T-cell (primary cell): ENCODE data around the gene TOPBP1. TPM values are rescaled to one million over a fixed set of nuclear protein-coding genes. Genes with fewer than 3 reads are reported as not detected.
"Not testable (repeated sequence)": the region's sequence is repeated elsewhere in the genome, so short reads cannot be mapped to it uniquely, and the experiment has no call there.

Source experiments
- ATAC-seq, 4 experiments: fragments of 200-7000 bp in 3 of 4; fragments of 150-1000 bp in 1 of 4; cut with Tn5 transposase; replicated peaks in 1 of 4; 1 replicate in 3 of 4; 2 replicates in 1 of 4; pipeline ENCODE4 v1.10.0; 2021; ENCODE audit warnings: moderate library complexity in 3 of 4, mild to moderate bottlenecking in 2 of 4, moderate number of reproducible peaks in 1 of 4
- CTCF ChIA-PET, 2 donors: fragments of 300-600 bp; sonication (Branson Sonifier 250); formaldehyde crosslinking; loops; one replicate each; lab custom pipeline; 2022; ENCODE audit warnings: antibody characterized with exemption in 2 of 2; lab: Charles Lee
- POLR2A ChIA-PET, 2 donors: fragments of 300-600 bp; sonication (Branson Sonifier 250); formaldehyde crosslinking; loops; one replicate each; lab custom pipeline; 2022; ENCODE audit warnings: antibody characterized with exemption in 2 of 2; lab: Charles Lee
- DNase-seq, 35 experiments: peaks; one replicate each; pipeline versions ENCODE4 v3.0.0 to v3.0.0-alpha.2; 2013 to 2023
- H3K27ac ChIP-seq: one replicate; pipeline ENCODE4 v1.5.1; 2013; ENCODE audit warnings: low read length
- H3K27me3 ChIP-seq, 2 experiments: replicated peaks in 1 of 2; 1 replicate in 1 of 2; 2 replicates in 1 of 2; pipeline versions ENCODE4 v1.6.1 to v1.7.0; 2013; ENCODE audit warnings: low read length in 1 of 2, mixed read lengths in 1 of 2; ENCODE audit not compliant: control insufficient read depth in 2 of 2, insufficient read depth in 2 of 2; ENCODE audit errors: extremely low read depth in 1 of 2
- H3K36me3 ChIP-seq, 2 donors: 1 replicate in 1 of 2; 2 replicates in 1 of 2; pipeline versions ENCODE4 v1.6.1 to v1.7.0; 2013; ENCODE audit warnings: low read length in 1 of 2; ENCODE audit not compliant: control insufficient read depth in 2 of 2, insufficient read depth in 1 of 2; ENCODE audit errors: extremely low read depth in 1 of 2
- H3K4me1 ChIP-seq, 2 experiments: 1 replicate in 1 of 2; 2 replicates in 1 of 2; pipeline versions ENCODE4 v1.6.1 to v1.7.0; 2013; ENCODE audit warnings: low read length in 2 of 2, mixed read lengths in 1 of 2; ENCODE audit not compliant: insufficient read depth in 2 of 2, control insufficient read depth in 1 of 2; ENCODE audit errors: extremely low read depth in 1 of 2
- H3K4me3 ChIP-seq, 2 donors: 1 replicate in 1 of 2; 2 replicates in 1 of 2; pipeline versions ENCODE4 v1.5.1 to v1.7.0; 2013; ENCODE audit warnings: mild to moderate bottlenecking in 2 of 2, low read length in 1 of 2, moderate library complexity in 1 of 2; ENCODE audit not compliant: control insufficient read depth in 1 of 2; ENCODE audit errors: extremely low read depth in 1 of 2
- H3K9me3 ChIP-seq: 2 replicates; pipeline ENCODE4 v1.7.0; 2013
- H3K27ac Mint-ChIP-seq, 2 donors: one replicate each; pipeline ENCODE4 v1.8.0; 2020 to 2021; ENCODE audit warnings: mild to moderate bottlenecking in 2 of 2, mixed read lengths in 2 of 2
- H3K27me3 Mint-ChIP-seq, 2 donors: one replicate each; pipeline ENCODE4 v1.8.0; 2021 to 2022; ENCODE audit warnings: mixed read lengths in 2 of 2
- H3K36me3 Mint-ChIP-seq: one replicate; pipeline ENCODE4 v1.8.0; 2021; ENCODE audit warnings: mixed read lengths
- H3K4me1 Mint-ChIP-seq, 3 donors: one replicate each; pipeline ENCODE4 v1.8.0; 2020 to 2022; ENCODE audit warnings: mixed read lengths in 3 of 3, mild to moderate bottlenecking in 1 of 3
- H3K4me3 Mint-ChIP-seq, 3 donors: one replicate each; pipeline ENCODE4 v1.8.0; 2020 to 2022; ENCODE audit warnings: mild to moderate bottlenecking in 3 of 3, mixed read lengths in 3 of 3, moderate library complexity in 3 of 3
- H3K9me3 Mint-ChIP-seq, 3 donors: one replicate each; pipeline ENCODE4 v1.8.0; 2020 to 2022; ENCODE audit warnings: mixed read lengths in 3 of 3
- WGBS: methylation state at CpG from one replicate; pipeline ENCODE4 v1.1.5; 2013; ENCODE audit warnings: missing lambda C conversion rate; ENCODE audit not compliant: insufficient coverage; 5-methylcytosine and 5-hydroxymethylcytosine counted together
- total RNA-seq, 35 experiments: library from RNA in 6 of 35; stranded (reverse) in 6 of 35; fragments of 120-200 nt in 1 of 35; gene quantifications; one replicate each; pipeline versions ENCODE4 v1.2.1 to v1.2.4 and lab custom pipeline; 2013 to 2026

Gene TOPBP1
- total RNA-seq, 5 donors from 2014 or later (not counting 1 experiment from before 2014, with no cell fraction given): 27.8 to 37.8 (median 30.0) TPM

- no peaks in the 10 kb centered on the region for H3K9me3 Mint-ChIP-seq
- 81% methylated on average over 6 of the region's 9 CpGs for whole genome bisulfite sequencing
- no peak for ATAC-seq
Observed at GRCh38 chr3:133694288-133695268, 32.8 kb upstream of the TOPBP1 start.

GRCh38 chr3:133693821-133694220 lies 32.1 kb upstream of the TOPBP1 start:
- CTCF ChIA-PET: no interaction called here
- no peaks in the 10 kb centered on the region for H3K36me3 ChIP-seq
- peaks cover 0 to 5% of the 10 kb centered on the region in 2 experiments for H3K27me3 ChIP-seq
- WGBS: 87% methylated on average over 7 of the region's 8 CpGs
- POLR2A ChIA-PET: no interaction called here
- H3K4me3 ChIP-seq: no peak overlapping the region
- H3K27ac Mint-ChIP-seq: no peak overlapping the region
- no peak overlapping the region for H3K4me3 Mint-ChIP-seq
- no peaks in the 10 kb centered on the region for H3K4me1 ChIP-seq
- no peak overlapping the region for H3K27ac ChIP-seq
- no peak for DNase-seq
- H3K4me1 Mint-ChIP-seq: no peaks in the 10 kb centered on the region
- H3K9me3 ChIP-seq: no peaks in the 10 kb centered on the region
- ATAC-seq: no peak
- no peaks in the 10 kb centered on the region for H3K9me3 Mint-ChIP-seq
- H3K27me3 Mint-ChIP-seq: peaks cover 0 to 2% of the 10 kb centered on the region in 2 donors
- no peaks in the 10 kb centered on the region for H3K36me3 Mint-ChIP-seq

More at GRCh38 chr3:133694288-133695268, 32.8 kb upstream of the TOPBP1 start:
- DNase-seq: no peak
- ChIA-PET CTCF (no interaction called here), POLR2A (no interaction called here)
- Mint-ChIP-seq H3K4me3 (no peak overlapping the region), H3K27ac (no peak overlapping the region), H3K4me1 (no peaks in the 10 kb centered on the region), H3K36me3 (no peaks in the 10 kb centered on the region), H3K27me3 (peaks cover 0 to 2% of the 10 kb centered on the region in 2 donors)
- Histone ChIP-seq H3K4me3 (no peak overlapping the region), H3K36me3 (no peaks in the 10 kb centered on the region), H3K9me3 (no peaks in the 10 kb centered on the region), H3K4me1 (no peaks in the 10 kb centered on the region), H3K27me3 (peaks cover 0 to 5% of the 10 kb centered on the region in 2 experiments), H3K27ac (no peak overlapping the region)

- H3K4me3 Mint-ChIP-seq: no peak overlapping the region
- no peaks in the 10 kb centered on the region for H3K4me1 Mint-ChIP-seq
- H3K36me3 Mint-ChIP-seq: no peaks in the 10 kb centered on the region
- peaks cover 0 to 5% of the 10 kb centered on the region in 2 experiments for H3K27me3 ChIP-seq
- DNase-seq (no peak), ATAC-seq (no peak)
- H3K27ac ChIP-seq: no peak overlapping the region
- ChIA-PET CTCF (no interaction called here), POLR2A (no interaction called here)
- no peaks in the 10 kb centered on the region for H3K9me3 ChIP-seq
- no peaks in the 10 kb centered on the region for H3K36me3 ChIP-seq
- 67% methylated on average over 3 of the region's 4 CpGs for WGBS
- no peak overlapping the region for H3K27ac Mint-ChIP-seq
- H3K4me1 ChIP-seq: no peaks in the 10 kb centered on the region
- H3K4me3 ChIP-seq: no peak overlapping the region
- no peaks in the 10 kb centered on the region for H3K9me3 Mint-ChIP-seq
- peaks cover 0 to 2% of the 10 kb centered on the region in 2 donors for H3K27me3 Mint-ChIP-seq
Observed at GRCh38 chr3:133692759-133693158, 31.0 kb upstream of the TOPBP1 start.

- Histone ChIP-seq H3K27me3 (peaks cover 0 to 5% of the 10 kb centered on the region in 2 experiments), H3K9me3 (no peaks in the 10 kb centered on the region), H3K4me3 (no peak overlapping the region), H3K27ac (no peak overlapping the region), H3K4me1 (no peaks in the 10 kb centered on the region), H3K36me3 (no peaks in the 10 kb centered on the region)
- Mint-ChIP-seq H3K4me3 (no peak overlapping the region), H3K27me3 (peaks cover 0 to 3% of the 10 kb centered on the region in 2 donors), H3K36me3 (no peaks in the 10 kb centered on the region), H3K4me1 (no peaks in the 10 kb centered on the region), H3K27ac (no peak overlapping the region), H3K9me3 (peaks cover 0 to 2% (median 0%) of the 10 kb centered on the region in 3 donors)
- 61% methylated on average over 2 of the region's 6 CpGs for WGBS
- ChIA-PET CTCF (interaction anchor here in 1 of 2 donors (0.5 kb wide), 1 partner anchor 383 kb away, joined by 4 read pairs; no protein-coding TSS in a partner anchor), POLR2A (interaction anchor here in 1 of 2 donors (0.6 kb wide), 1 partner anchor 12 kb away, joined by 3 read pairs; no protein-coding TSS in a partner anchor)
- DNase-seq (no peak), ATAC-seq (no peak)
Observed at GRCh38 chr3:133691273-133692107, 29.7 kb upstream of the TOPBP1 start.

GRCh38 chr3:133677993-133678392 lies 16.3 kb upstream of the TOPBP1 start:
- CTCF ChIA-PET: interaction anchor here in 1 of 2 donors (0.7 kb wide), 1 partner anchor 138 kb away, joined by 3 read pairs; no protein-coding TSS in a partner anchor
- DNase-seq, H3K4me1 ChIP-seq, H3K27ac Mint-ChIP-seq, H3K4me3 ChIP-seq, H3K4me1 Mint-ChIP-seq, H3K4me3 Mint-ChIP-seq, H3K27ac ChIP-seq, H3K36me3 Mint-ChIP-seq, ATAC-seq, H3K9me3 Mint-ChIP-seq, POLR2A ChIA-PET, H3K36me3 ChIP-seq, H3K9me3 ChIP-seq: not testable (repeated sequence)
- peaks cover 56 to 83% of the 10 kb centered on the region in 2 donors for H3K27me3 Mint-ChIP-seq
- peaks cover 17 to 33% of the 10 kb centered on the region in 2 experiments for H3K27me3 ChIP-seq
- WGBS: no CpG with 5 or more reads among the region's 2 CpGs
